GM18951 (cell line): ENCODE measurements around the gene GNAL.

Experiments
- POLR2A ChIP-seq: IDR thresholded peaks from 4 replicates; pipeline ENCODE4 v1.6.1; 2011; ENCODE audit warnings: mild to moderate bottlenecking; ENCODE audit not compliant: insufficient read length, insufficient read depth; ENCODE audit errors: extremely low read depth
- in situ Hi-C: fragments of 300-500 bp; cut with MboI; formaldehyde crosslinking; loops from one replicate; pipeline ENCODE4 v1.12.0; 2022; ENCODE audit warnings: low sequenced_read_pairs, mixed read lengths, inconsistent platforms; ENCODE audit not compliant: unreplicated experiment

GNAL gene

DNA sequence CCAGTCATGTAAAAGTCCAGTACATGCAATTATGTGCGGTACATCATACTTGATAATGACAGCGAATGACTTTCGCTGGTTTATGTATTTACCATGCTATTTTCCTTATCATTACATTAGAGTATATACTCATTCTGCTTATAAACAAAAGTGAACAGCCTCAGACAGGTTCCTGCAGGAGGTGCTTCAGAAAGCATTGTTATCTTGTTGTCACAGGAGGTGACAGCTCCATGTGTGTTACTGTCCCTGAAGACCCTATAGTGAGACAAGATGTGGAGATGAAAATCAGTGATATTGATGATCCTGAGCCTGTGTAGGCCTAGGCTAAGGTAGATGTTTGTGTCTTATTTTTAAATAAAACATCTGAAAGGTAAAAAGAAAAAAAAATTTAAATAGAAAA, 234.4 kb downstream of the GNAL start:
- in situ Hi-C loops = no loop called here
- no peak for TF ChIP-seq POLR2A

DNA sequence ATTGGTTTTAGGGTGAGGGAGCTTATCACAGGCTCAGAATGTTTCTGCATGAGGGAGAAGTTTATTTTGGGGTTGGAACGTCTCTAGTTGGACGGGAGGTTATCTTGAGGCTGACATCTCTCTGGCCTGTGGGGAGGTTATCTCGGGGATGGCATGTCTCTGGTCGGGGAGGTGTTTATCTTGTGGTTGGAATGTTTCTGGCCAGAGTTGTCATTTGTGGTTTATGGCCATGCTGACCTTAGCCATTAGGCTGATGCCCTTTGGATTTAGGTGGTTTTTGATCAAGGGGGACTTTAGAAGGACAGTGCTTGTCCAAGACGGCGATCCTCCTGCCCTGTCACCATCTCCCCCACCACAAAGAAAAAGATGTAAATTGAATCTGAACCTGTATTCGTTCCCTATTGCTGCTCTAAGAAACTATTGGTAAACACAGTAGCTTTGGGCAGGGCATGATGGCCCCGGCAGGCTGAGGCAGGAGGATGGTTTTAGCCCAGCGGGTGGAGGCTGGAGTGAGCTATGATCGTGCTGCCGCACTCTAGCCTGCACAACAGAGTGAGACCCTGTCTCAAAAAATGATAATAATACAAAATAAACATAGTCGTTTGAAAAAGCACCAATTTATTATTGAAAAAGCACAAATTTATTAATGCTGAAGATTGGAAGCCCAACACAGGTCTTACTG, 236.9 kb downstream of the GNAL start:
- no peak for TF ChIP-seq POLR2A
- in situ Hi-C loops = no loop called here

DNA sequence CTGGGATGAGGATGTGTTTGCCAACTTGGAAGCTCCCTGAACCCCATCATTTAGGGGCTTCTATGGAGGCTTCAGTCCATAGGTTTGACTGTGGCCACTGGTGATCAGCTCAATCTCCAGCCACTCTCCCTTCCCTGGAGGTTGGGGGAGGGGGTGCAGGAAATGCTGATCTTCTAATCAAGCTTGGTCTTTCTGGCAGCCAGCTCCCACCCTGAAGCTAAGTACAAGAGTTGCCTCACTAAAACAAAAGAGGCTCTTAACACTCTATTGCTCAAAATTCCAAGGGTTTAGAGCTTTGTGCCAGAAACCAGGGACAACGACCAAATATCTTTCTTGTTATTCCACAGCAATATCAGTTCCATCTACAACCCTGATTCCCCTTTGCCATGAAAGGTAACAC, 238.4 kb downstream of the GNAL start:
- in situ Hi-C loops = no loop called here
- no peak for TF ChIP-seq POLR2A

DNA sequence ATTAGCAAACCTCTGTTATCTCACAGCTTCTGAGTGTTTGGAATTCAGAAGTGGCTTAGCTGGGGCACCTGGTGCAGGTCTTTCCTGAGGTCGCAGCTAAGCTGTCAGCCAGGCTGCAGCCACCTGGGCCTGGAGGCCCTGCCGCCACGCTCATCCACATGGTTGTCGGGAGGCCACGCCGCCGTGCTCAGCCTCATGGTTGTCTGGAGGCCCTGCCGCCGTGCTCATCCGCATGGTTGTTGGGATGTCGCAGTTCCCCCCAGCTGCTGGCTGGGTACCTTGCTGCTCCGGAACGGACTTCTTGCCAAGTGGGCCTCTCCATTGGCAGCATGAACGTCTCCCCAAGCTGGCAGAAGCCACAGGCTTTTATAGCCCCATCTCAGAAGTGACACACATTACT, 243.3 kb downstream of the GNAL start:
- in situ Hi-C loops = loop anchor here (10.0 kb wide), 1 partner anchor 112 kb away; no protein-coding TSS in a partner anchor

More for the DNA sequence above, 243.3 kb downstream of the GNAL start:
- no peak for TF ChIP-seq POLR2A
